ACC112 (cell line): ENCODE data around the gene PEAK1.
"Not testable (repeated sequence)": the region's sequence is repeated elsewhere in the genome, so short reads cannot be mapped to it uniquely, and the experiment has no call there.

ENCODE experiments used
- H2AFZ ChIP-seq: fragments of 200-600 bp; sonication (generic); one replicate; pipeline ENCODE4 v1.6.0; 2017; ENCODE audit warnings: antibody characterized with exemption, low read length; ENCODE audit not compliant: unreplicated experiment
- H3K27ac ChIP-seq: fragments of 200-600 bp; sonication (generic); 2 replicates; pipeline ENCODE4 v1.5.1; 2014; ENCODE audit warnings: low read depth, mild to moderate bottlenecking, antibody characterized with exemption, low read length, moderate library complexity
- H3K27me3 ChIP-seq: fragments of 200-600 bp; sonication (generic); 2 replicates; pipeline ENCODE4 v1.6.1; 2014; ENCODE audit warnings: mild to moderate bottlenecking, antibody characterized with exemption, low read length, moderate library complexity, mixed read lengths; ENCODE audit not compliant: insufficient read depth
- H3K36me3 ChIP-seq: fragments of 200-600 bp; sonication (generic); 2 replicates; pipeline ENCODE4 v1.6.1; 2016; ENCODE audit warnings: mild to moderate bottlenecking, antibody characterized with exemption, low read length, moderate library complexity, mixed read lengths; ENCODE audit not compliant: insufficient read depth
- H3K4me1 ChIP-seq: fragments of 200-600 bp; sonication (generic); one replicate; pipeline ENCODE4 v1.6.1; 2016; ENCODE audit warnings: low read length, mixed read lengths; ENCODE audit not compliant: insufficient read depth, unreplicated experiment, control insufficient read depth
- H3K4me3 ChIP-seq: fragments of 200-600 bp; sonication (generic); 2 replicates; pipeline ENCODE4 v1.5.1; 2014; ENCODE audit warnings: mild to moderate bottlenecking, low read depth, low read length
- H3K79me2 ChIP-seq: fragments of 200-600 bp; sonication (generic); one replicate; pipeline ENCODE4 v1.6.0; 2016; ENCODE audit warnings: low read length; ENCODE audit not compliant: control insufficient read depth, unreplicated experiment, insufficient read depth

PEAK1 gene

DNA sequence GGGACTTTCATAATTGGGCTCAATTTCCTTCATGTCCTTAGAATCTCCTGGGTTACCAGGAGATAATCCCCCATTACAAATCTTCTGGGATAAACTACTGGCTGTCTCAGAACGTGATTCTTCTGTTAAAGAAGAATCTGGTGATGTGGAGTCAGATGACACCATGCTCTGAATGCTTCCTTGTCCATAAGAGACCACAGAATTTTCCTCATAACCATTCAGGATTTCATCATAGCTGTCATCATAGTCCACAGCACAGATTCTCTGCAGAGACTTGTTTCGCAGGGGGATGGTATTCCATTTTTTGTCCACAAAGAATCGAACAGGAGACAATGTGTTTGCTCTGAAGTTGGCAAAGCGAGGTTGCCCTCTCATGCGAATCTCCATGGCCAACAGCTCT, 239.1 kb downstream of the PEAK1 start:
- Histone ChIP-seq H3K4me1 (no peaks in the 10 kb centered on the region), H3K27ac (no peak overlapping the region), H3K4me3 (no peak overlapping the region)

GRCh38 chr15:77180270-77180669, 239.6 kb downstream of the PEAK1 start:
- Histone ChIP-seq H3K27ac (no peak overlapping the region), H3K36me3 (peaks cover 10% of the 10 kb centered on the region; the same call in 1 of the 2 replicates), H3K79me2 (no peaks in the 10 kb centered on the region), H2AFZ (no peak overlapping the region), H3K4me1 (no peaks in the 10 kb centered on the region), H3K27me3 (no peaks in the 10 kb centered on the region), H3K4me3 (no peak overlapping the region)

More for the DNA sequence above, 239.1 kb downstream of the PEAK1 start:
- no peaks in the 10 kb centered on the region for H3K27me3 ChIP-seq
- no peaks in the 10 kb centered on the region for H3K79me2 ChIP-seq
- H3K36me3 ChIP-seq: peaks cover 10% of the 10 kb centered on the region; the same call in 1 of the 2 replicates
- no peak overlapping the region for H2AFZ ChIP-seq

GRCh38 chr15:77179541-77179998, 240.3 kb downstream of the PEAK1 start:
- Histone ChIP-seq H3K4me1 (no peaks in the 10 kb centered on the region), H3K27ac (no peak overlapping the region), H3K79me2 (no peaks in the 10 kb centered on the region), H3K4me3 (no peak overlapping the region), H2AFZ (no peak overlapping the region), H3K27me3 (no peaks in the 10 kb centered on the region), H3K36me3 (peaks cover 10% of the 10 kb centered on the region; the same call in 1 of the 2 replicates)

DNA sequence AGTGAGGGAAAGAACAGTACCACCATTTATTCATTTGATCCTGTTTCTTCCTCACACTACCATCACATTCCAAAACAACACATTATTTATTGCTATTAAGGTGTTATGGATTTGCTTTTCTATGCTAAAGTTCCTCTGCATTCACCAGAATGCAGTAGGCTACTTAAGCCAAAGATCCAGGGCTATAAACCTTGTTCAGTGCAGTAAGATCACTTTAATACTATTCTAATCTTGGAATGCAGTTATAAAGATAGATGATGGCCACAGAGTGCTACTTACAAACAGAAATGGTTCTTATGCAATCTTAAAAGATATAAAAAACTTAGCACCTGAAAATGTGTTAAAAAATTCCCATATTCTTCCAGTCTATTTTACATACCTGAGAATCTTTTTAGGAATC, 241.5 kb downstream of the PEAK1 start:
- no peak overlapping the region for H3K27ac ChIP-seq
- H3K79me2 ChIP-seq: peaks cover 2% of the 10 kb centered on the region
- no peak overlapping the region for H3K4me3 ChIP-seq
- H3K4me1 ChIP-seq: no peaks in the 10 kb centered on the region
- H3K36me3 ChIP-seq: peaks cover 13% of the 10 kb centered on the region; the same call in 1 of the 2 replicates
- H2AFZ ChIP-seq: no peak overlapping the region
- no peaks in the 10 kb centered on the region for H3K27me3 ChIP-seq

GRCh38 chr15:77176148-77176547, 243.8 kb downstream of the PEAK1 start:
- peaks cover 11% of the 10 kb centered on the region; the same call in 1 of the 2 replicates for H3K36me3 ChIP-seq
- not testable (repeated sequence) for H3K27me3 ChIP-seq, H3K79me2 ChIP-seq, H3K4me1 ChIP-seq, H2AFZ ChIP-seq, H3K4me3 ChIP-seq, H3K27ac ChIP-seq

- Histone ChIP-seq H3K27ac (no peak overlapping the region), H3K4me3 (no peak overlapping the region), H3K27me3 (no peaks in the 10 kb centered on the region), H3K36me3 (peaks cover 9% of the 10 kb centered on the region; the same call in 1 of the 2 replicates), H3K4me1 (no peaks in the 10 kb centered on the region), H3K79me2 (peaks cover 2% of the 10 kb centered on the region), H2AFZ (no peak overlapping the region)
These were observed 246.4 kb downstream of the PEAK1 start for GRCh38 chr15:77173487-77173886.

DNA sequence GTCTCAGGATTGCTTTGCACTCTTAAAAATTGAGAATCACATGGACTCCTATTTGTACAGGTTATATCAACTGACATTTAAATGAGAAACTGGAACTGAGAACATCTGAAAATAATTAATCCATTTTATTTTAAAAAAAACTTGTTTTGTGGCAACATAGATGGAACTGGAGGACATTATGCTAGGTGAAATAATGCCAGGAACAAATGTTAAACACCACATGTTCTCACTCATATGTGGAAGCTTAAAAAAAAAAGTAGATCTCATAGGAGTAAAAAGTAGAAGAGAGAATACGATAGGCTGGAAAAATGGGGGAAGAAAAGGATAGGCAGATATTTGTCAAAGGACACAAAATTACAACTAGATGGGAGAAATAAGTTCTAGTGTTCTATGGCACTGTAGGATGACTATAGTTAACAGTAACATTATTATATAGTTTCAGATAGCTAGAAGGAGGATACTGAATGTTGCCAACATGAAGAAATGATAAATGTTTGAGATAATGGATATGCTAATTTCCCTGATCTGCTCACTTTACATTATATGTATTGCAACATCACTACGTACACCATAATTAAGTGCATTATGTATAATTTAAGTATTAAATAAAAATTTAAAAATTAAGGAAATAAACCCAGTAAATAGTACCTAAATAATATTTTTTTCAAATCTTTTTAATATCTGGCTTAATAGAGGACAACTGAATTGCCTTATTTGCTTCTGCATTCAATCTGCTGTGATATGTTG, 248.5 kb downstream of the PEAK1 start:
- no peak overlapping the region for H3K27ac ChIP-seq
- H3K36me3 ChIP-seq: peaks cover 4% of the 10 kb centered on the region; the same call in 1 of the 2 replicates
- H3K27me3 ChIP-seq: no peaks in the 10 kb centered on the region
- H3K79me2 ChIP-seq: peaks cover 2% of the 10 kb centered on the region
- H2AFZ ChIP-seq: no peak overlapping the region
- H3K4me1 ChIP-seq: no peaks in the 10 kb centered on the region
- H3K4me3 ChIP-seq: no peak overlapping the region

DNA sequence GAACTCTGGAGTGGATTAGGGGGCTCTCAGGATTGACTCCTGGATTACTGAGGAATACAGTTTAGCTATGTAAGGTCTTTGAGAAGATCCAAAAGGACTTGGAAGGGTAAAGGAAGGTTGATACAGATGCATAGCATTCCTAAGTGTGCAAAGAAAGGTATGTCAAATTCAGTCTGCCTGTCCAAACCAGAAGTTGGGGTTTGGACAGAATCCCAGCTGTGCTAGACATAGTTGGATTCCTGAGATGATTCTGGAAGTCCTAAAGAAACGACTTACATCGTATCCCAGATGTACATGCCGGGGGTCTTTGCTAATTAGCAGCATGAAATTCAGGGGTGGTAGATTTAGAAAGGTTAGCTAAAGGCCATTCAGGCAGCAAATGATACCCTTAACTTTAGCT, 251.3 kb downstream of the PEAK1 start:
- Histone ChIP-seq H3K4me3 (no peak overlapping the region), H3K27ac (no peak overlapping the region), H2AFZ (no peak overlapping the region), H3K36me3 (0 out of 2 replicates have a peak, but pooled peaks cover 2% of the 10 kb centered on the region), H3K79me2 (peaks cover under 1% of the 10 kb centered on the region), H3K27me3 (no peaks in the 10 kb centered on the region), H3K4me1 (no peaks in the 10 kb centered on the region)

DNA sequence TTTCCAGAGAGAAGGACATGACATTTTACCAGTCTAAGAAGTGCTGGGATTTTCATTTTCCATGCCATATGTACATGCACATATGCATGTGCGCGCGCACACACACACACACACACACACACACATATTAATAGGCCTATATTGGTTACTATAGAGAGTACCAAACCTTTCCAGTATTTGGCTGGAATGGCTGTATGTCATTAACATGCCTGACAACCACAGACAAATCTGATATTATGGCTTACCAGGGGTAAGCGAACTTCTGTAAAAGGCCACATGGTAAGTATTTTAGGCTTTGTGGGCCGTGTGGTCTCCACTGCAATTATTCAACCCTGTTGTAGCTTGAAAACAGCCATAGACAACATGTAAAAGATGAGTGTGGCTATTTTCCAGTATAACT, 251.8 kb downstream of the PEAK1 start:
- H3K36me3 ChIP-seq: no peaks in the 10 kb centered on the region
- no peaks in the 10 kb centered on the region for H3K4me1 ChIP-seq
- H3K4me3 ChIP-seq: no peak overlapping the region
- no peaks in the 10 kb centered on the region for H3K27me3 ChIP-seq
- H2AFZ ChIP-seq: no peak overlapping the region
- no peak overlapping the region for H3K27ac ChIP-seq
- H3K79me2 ChIP-seq: no peaks in the 10 kb centered on the region

DNA sequence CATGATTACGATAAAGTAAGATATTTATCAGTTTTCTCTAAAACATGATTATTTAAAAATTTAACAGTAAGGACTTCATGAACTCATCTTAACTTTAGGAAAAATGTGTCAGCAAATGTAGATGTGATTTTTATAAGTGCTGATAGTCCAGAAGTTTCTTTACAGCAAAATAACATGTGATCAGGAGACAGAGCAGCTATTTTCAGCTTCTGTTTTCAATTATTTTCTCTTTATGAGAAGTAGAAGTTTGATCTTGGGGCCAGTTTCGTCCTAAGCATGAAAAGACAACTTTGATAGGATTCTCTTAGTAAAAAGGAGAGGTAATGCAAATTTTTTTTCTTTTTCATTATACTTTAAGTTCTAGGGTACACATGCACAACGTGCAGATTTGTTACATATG, 252.5 kb downstream of the PEAK1 start:
- Histone ChIP-seq H3K27ac (no peak overlapping the region), H3K79me2 (peaks cover 5% of the 10 kb centered on the region), H2AFZ (no peak overlapping the region)

GRCh38 chr15:77163781-77164384, 256.0 kb downstream of the PEAK1 start:
- Histone ChIP-seq H2AFZ (no peak overlapping the region), H3K36me3 (no peaks in the 10 kb centered on the region; the same call in 1 of the 2 replicates), H3K27ac (no peak overlapping the region), H3K4me3 (no peak overlapping the region), H3K4me1 (no peaks in the 10 kb centered on the region), H3K79me2 (peaks cover 5% of the 10 kb centered on the region), H3K27me3 (no peaks in the 10 kb centered on the region)

More for the DNA sequence above, 252.5 kb downstream of the PEAK1 start:
- Histone ChIP-seq H3K4me1 (no peaks in the 10 kb centered on the region), H3K4me3 (no peak overlapping the region), H3K27me3 (no peaks in the 10 kb centered on the region), H3K36me3 (no peaks in the 10 kb centered on the region)
